Measurements from ENCODE around the gene FCRL6.
A peak's percentile ranks its signal among the peaks of the same experiment; 100 is the strongest.

Gene FCRL6

GRCh38 chr1:159854693-159855192 lies 52.6 kb downstream of the FCRL6 start:
- Mint-ChIP-seq H3K36me3 (ENCODE audit: low read depth) (no peaks in the 10 kb centered on the region), H3K27me3 (ENCODE audit: low read depth) (peaks cover 10% of the 10 kb centered on the region), H3K27ac (peak overlapping the region; percentile 62), H3K9me3 (no peaks in the 10 kb centered on the region), H3K4me1 (ENCODE audit: low read depth) (peaks cover 17% of the 10 kb centered on the region), H3K4me3 (peak overlapping the region; percentile 81)
- DNase-seq (ENCODE audit: low spot score) = peak; percentile 82

GRCh38 chr1:159855709-159856108 lies 53.5 kb downstream of the FCRL6 start:
- no peak for DNase-seq (ENCODE audit: low spot score)
- H3K9me3 Mint-ChIP-seq = no peaks in the 10 kb centered on the region
- H3K4me1 Mint-ChIP-seq (ENCODE audit: low read depth) = peaks cover 14% of the 10 kb centered on the region
- H3K4me3 Mint-ChIP-seq = peak overlapping the region; percentile 8
- H3K27ac Mint-ChIP-seq = no peak overlapping the region
- no peaks in the 10 kb centered on the region for H3K36me3 Mint-ChIP-seq (ENCODE audit: low read depth)
- peaks cover 7% of the 10 kb centered on the region for H3K27me3 Mint-ChIP-seq (ENCODE audit: low read depth)

GRCh38 chr1:159856576-159856975 lies 54.4 kb downstream of the FCRL6 start:
- H3K9me3 Mint-ChIP-seq = no peaks in the 10 kb centered on the region
- DNase-seq (ENCODE audit: low spot score) = no peak
- no peak overlapping the region for H3K4me3 Mint-ChIP-seq
- H3K27me3 Mint-ChIP-seq (ENCODE audit: low read depth) = peaks cover 8% of the 10 kb centered on the region
- H3K36me3 Mint-ChIP-seq (ENCODE audit: low read depth) = no peaks in the 10 kb centered on the region
- peaks cover 14% of the 10 kb centered on the region for H3K4me1 Mint-ChIP-seq (ENCODE audit: low read depth)
- no peak overlapping the region for H3K27ac Mint-ChIP-seq

GRCh38 chr1:159857889-159858288 lies 55.7 kb downstream of the FCRL6 start:
- Mint-ChIP-seq H3K27me3 (ENCODE audit: low read depth) (peaks cover 9% of the 10 kb centered on the region), H3K4me3 (no peak overlapping the region), H3K27ac (no peak overlapping the region), H3K36me3 (ENCODE audit: low read depth) (no peaks in the 10 kb centered on the region), H3K9me3 (no peaks in the 10 kb centered on the region), H3K4me1 (ENCODE audit: low read depth) (peaks cover 14% of the 10 kb centered on the region)
- DNase-seq (ENCODE audit: low spot score) = no peak

GRCh38 chr1:159859767-159860322 lies 57.7 kb downstream of the FCRL6 start:
- Mint-ChIP-seq H3K4me3 (no peak overlapping the region), H3K36me3 (ENCODE audit: low read depth) (no peaks in the 10 kb centered on the region), H3K27me3 (ENCODE audit: low read depth) (peaks cover 6% of the 10 kb centered on the region), H3K27ac (no peak overlapping the region), H3K4me1 (ENCODE audit: low read depth) (peaks cover 8% of the 10 kb centered on the region), H3K9me3 (no peaks in the 10 kb centered on the region)
- no peak for DNase-seq (ENCODE audit: low spot score)

- Mint-ChIP-seq H3K9me3 (no peaks in the 10 kb centered on the region), H3K27me3 (ENCODE audit: low read depth) (peaks cover 2% of the 10 kb centered on the region), H3K4me1 (ENCODE audit: low read depth) (peaks cover 4% of the 10 kb centered on the region), H3K27ac (no peak overlapping the region), H3K36me3 (ENCODE audit: low read depth) (no peaks in the 10 kb centered on the region), H3K4me3 (no peak overlapping the region)
- DNase-seq (ENCODE audit: low spot score) = no peak
These were observed 58.3 kb downstream of the FCRL6 start for GRCh38 chr1:159860456-159860855.

- H3K9me3 Mint-ChIP-seq = no peaks in the 10 kb centered on the region
These were observed 59.1 kb downstream of the FCRL6 start for GRCh38 chr1:159861218-159861617.

GRCh38 chr1:159862031-159862430 lies 59.9 kb downstream of the FCRL6 start:
- H3K27ac Mint-ChIP-seq = no peak overlapping the region
- peaks cover 4% of the 10 kb centered on the region for H3K27me3 Mint-ChIP-seq (ENCODE audit: low read depth)
- H3K36me3 Mint-ChIP-seq (ENCODE audit: low read depth) = no peaks in the 10 kb centered on the region
- no peaks in the 10 kb centered on the region for H3K9me3 Mint-ChIP-seq
- no peak overlapping the region for H3K4me3 Mint-ChIP-seq
- peaks cover 10% of the 10 kb centered on the region for H3K4me1 Mint-ChIP-seq (ENCODE audit: low read depth)
- no peak for DNase-seq (ENCODE audit: low spot score)

More at GRCh38 chr1:159861218-159861617, 59.1 kb downstream of the FCRL6 start:
- H3K27me3 Mint-ChIP-seq (ENCODE audit: low read depth) = peaks cover 2% of the 10 kb centered on the region
- H3K4me3 Mint-ChIP-seq = no peak overlapping the region
- no peak for DNase-seq (ENCODE audit: low spot score)
- H3K4me1 Mint-ChIP-seq (ENCODE audit: low read depth) = peaks cover 4% of the 10 kb centered on the region
- H3K27ac Mint-ChIP-seq = no peak overlapping the region
- H3K36me3 Mint-ChIP-seq (ENCODE audit: low read depth) = no peaks in the 10 kb centered on the region

- Mint-ChIP-seq H3K9me3 (no peaks in the 10 kb centered on the region), H3K27ac (no peak within 1 kb of the TSS), H3K27me3 (ENCODE audit: low read depth) (peaks cover 5% of the 10 kb centered on the region), H3K4me1 (ENCODE audit: low read depth) (peaks cover 11% of the 10 kb centered on the region), H3K36me3 (ENCODE audit: low read depth) (no peaks in the 10 kb centered on the region), H3K4me3 (no peak within 1 kb of the TSS)
- DNase-seq (ENCODE audit: low spot score) = no peak
These were observed 60.4 kb downstream of the FCRL6 start, which contains the start of gene VSIG8 for GRCh38 chr1:159862557-159862956. TSS of gene VSIG8 (minus strand) at chr1:159862657. CDS start at chr1:159862521, 136 bp downstream.

- H3K27ac Mint-ChIP-seq = no peak overlapping the region
- DNase-seq (ENCODE audit: low spot score) = no peak
- H3K27me3 Mint-ChIP-seq (ENCODE audit: low read depth) = peaks cover 5% of the 10 kb centered on the region
- H3K9me3 Mint-ChIP-seq = no peaks in the 10 kb centered on the region
- no peaks in the 10 kb centered on the region for H3K36me3 Mint-ChIP-seq (ENCODE audit: low read depth)
- no peak overlapping the region for H3K4me3 Mint-ChIP-seq
- H3K4me1 Mint-ChIP-seq (ENCODE audit: low read depth) = peaks cover 14% of the 10 kb centered on the region
These were observed 62.1 kb downstream of the FCRL6 start for GRCh38 chr1:159864262-159864661.
